ENCODE results near the gene IQSEC3.
"Not testable (repeated sequence)": the region's sequence is repeated elsewhere in the genome, so short reads cannot be mapped to it uniquely, and the experiment has no call there.

The IQSEC3 gene

GRCh38 chr12:113347-113746, 46.8 kb downstream of the IQSEC3 start:
- DNase-seq, result no peak

GRCh38 chr12:114626-115211, 48.2 kb downstream of the IQSEC3 start:
- DNase-seq, result no peak

GRCh38 chr12:115518-115917, 49.0 kb downstream of the IQSEC3 start:
- DNase-seq, result no peak

DNA sequence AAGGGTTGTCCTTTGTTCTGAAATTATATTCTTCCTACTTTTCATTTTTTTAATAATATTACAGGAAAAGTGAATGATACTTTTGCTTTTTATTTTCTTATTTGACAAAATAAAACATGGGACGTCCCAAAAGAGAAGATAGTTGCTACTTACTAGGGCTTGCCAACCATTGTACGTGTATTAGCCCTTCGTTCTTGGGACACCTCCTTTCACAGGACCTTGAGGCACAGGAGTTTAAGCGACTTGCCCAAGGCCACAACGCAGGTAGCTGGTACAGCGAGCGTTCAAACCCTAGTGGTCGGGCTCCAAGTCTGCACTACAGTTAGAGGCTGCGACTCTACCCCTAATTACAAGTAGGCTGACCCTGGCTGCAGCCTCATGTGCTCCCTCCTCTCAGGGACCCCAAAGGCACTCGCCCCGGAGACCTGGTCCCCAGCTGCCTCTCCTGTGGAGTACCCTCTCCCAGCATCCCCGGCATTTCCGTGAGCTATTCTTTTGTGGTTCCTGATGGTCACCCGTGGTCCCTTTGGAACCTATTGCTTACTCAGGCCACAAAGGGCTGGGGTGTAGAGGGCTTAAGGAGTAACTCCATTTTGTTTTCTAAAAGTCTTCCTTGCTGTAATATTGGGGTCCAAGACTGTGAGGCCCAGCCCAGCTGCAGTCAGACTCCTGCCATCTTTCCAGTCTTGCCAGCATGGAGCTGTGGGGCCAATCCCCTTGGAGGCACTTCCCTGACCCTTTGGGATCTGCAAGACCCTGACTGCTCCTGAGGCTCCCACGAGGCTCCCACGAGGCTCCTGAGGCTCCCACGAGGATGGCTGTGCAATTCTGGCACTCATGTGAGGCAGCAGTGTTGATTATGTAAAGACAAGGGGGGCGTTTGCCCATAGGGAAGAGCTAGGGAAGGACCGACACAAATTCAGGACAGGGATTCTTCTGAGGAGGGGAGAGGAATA, 49.7 kb downstream of the IQSEC3 start:
- DNase-seq, result no peak

DNA sequence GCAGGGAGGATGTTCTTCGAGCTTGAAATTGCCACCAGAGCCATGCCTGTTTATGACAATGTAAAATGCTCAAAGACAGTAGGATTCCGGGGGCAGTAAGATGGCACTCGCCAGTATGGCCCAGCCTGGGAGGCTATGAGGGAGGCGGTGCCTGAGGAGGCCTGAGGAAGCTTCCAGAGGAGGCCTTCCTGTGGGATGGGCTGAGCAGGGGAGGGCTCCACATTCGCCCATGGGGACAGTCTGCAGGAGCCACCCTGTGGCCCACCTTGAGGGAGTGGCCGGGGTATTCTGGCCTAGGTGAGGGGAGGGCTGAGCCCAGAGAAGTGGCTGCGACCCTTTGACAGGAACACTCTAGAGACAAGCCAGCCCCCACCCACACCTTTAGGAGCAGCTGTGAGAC, 50.7 kb downstream of the IQSEC3 start:
- DNase-seq, result no peak

DNA sequence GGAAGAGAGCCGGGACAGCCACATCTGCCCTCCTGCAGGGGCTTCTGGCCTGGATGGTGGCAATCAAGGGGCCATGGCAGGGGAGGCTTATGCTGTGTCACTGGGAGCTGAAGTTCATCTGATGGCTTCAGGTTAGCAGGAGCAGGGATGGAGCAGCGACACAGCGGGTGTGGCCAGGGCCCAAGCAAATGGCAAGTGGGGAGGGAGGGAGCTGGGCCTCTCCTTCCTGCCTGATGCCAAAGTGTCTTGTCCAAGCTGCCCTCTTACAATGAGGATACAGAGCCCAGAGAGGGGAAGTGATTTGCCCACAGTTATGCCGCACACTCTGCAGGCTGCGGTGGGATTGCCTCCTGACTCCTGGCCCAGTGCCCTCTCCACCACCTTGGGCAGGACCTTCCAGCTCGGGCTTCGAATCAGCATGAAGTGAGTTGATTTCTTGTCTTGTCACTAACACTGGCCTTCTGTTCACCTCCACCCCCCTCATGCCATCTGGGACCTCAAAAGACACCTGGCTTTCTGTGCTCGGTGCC, 51.3 kb downstream of the IQSEC3 start:
- no peak for DNase-seq

DNA sequence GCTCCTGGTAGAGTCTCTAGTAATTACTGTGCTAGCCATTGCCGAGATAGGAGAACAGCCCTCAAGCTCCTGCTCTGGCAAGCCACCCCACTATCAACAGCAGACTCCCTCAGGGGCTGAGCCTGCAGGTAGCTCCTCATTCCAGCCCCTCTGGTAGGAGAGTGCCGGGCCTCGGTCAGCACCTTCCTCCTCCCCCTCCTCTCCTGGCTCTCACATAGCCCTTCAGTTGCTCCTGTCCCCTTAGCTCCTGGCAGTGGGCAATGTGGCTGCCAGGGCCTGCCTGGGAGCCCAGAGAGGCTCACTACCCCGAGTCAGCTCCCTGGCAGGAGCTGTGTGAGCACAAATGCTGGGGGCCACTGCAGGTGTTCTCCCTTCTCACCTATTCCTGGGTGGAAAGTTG, 52.0 kb downstream of the IQSEC3 start:
- DNase-seq, result no peak

GRCh38 chr12:120951-121350, 54.4 kb downstream of the IQSEC3 start:
- DNase-seq, result no peak

DNA sequence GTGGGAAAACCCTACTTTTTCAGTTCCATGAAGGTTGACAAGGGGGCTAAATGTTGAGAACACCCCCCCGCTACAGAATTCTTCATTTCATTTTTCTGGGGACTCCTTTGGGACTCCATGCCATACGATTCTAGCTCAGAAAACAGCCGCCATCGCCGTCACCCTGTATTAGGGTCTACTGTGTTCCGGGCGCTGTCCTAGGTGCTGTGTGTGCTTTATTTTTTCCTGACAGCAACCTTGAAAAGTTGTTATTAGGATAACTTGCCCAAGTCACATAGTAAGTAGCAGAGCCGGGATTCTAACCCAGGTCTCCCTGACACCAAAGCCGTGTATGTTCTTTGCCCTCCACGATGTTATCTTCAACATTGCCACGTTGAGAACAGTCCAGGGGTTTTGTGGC, 55.1 kb downstream of the IQSEC3 start:
- DNase-seq, result no peak

DNA sequence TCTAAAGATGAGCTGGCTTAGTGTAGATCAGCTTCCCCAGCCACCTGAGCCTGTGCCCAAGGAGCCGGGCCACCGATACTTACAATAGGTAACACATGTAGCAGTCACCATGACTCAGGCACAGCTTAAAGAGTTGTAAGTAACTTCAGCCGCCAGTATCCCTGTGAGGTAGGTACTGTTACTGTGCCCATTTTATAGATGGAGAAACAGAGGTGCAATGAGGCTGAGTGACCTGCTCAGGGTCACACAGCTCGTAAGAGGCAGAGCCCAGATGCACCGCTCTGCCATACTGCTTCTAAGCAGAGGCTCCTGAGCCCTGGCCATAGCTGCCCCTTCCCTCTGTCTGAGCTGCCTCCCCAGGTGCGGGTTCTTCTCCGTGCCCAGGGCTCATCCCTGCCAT, 58.5 kb downstream of the IQSEC3 start:
- DNase-seq, result no peak

GRCh38 chr12:125566-125965, 59.0 kb downstream of the IQSEC3 start:
- DNase-seq, result no peak

DNA sequence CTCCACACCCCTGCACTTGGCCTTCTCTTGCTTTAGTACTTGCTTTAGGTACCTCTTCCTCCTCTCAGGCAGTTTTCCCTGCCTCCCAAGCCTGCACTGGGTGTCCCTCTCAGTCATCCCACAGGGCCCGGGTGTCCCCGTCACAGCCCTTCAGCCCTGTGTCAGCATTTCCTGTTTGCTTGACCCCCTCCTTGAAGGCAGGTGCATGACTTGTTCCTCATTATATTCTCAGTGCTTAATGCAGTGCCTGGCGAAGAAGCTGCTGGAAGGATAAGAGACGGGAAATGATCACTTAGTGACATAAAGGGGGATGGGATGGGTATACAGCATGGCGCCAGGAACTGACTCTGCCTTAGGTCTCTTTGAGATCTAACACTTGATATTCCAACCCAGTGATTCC, 61.5 kb downstream of the IQSEC3 start:
- DNase-seq, result no peak

DNA sequence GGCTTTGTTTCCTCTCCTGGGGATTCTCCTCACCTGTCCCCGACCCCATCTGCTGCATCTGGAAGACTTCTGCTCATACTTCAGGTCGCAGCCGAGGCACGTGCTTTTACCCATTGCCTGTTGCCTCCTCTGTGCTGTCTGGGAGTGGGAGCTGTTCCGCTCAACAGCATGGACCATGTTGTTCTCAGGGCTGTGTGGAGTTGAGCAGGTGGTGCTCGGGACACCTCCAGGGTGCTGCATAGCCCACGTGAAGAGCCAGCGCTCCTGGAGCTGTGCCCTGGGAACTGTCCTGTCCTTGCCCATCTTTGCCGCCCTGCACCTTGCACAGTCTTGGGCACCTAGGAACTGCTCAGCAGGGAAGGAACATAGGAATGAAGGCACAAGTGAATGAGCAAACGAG, 62.4 kb downstream of the IQSEC3 start:
- no peak for DNase-seq

DNA sequence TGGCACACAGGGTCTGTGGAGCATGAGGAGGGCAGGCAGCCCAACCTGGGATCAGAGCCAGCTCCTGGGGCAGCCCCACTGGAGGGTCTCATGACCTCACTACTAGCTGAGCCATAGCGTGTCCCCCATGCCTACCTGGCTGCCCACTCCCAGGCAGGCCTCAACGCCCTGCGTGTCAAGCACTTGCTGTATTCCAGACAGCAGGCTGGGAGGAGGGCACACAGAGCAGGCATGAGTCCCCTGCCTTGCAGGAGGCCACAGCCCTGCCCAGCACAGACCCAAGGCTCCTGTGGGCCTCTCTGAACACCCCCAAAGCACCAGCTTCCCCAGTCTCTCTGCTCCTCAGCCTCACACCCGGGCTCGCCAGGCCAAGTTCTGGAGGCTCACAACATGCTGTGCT, 64.0 kb downstream of the IQSEC3 start:
- DNase-seq, result no peak

DNA sequence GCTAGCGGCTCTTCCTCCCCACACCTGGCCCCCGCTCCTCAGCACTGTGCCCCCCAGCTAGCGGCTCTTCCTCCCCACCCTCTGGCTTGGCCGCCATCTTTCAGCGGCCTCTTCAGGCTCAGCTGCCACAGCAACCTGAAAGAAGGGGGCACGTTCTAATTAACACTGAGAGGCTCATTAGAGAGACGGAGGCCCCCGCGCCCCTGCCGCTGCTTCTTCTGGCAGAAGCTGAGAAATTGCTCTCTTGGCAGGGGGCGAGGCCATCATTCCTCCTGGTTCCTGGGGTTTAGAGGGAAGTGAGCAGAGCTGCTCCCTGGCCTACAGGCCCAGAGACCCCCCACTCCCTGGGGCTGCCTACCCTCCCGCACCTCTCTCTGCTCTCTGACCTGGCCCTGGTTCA, 64.4 kb downstream of the IQSEC3 start:
- no peak for DNase-seq

GRCh38 chr12:131732-132495, 65.3 kb downstream of the IQSEC3 start:
- no peak for DNase-seq

DNA sequence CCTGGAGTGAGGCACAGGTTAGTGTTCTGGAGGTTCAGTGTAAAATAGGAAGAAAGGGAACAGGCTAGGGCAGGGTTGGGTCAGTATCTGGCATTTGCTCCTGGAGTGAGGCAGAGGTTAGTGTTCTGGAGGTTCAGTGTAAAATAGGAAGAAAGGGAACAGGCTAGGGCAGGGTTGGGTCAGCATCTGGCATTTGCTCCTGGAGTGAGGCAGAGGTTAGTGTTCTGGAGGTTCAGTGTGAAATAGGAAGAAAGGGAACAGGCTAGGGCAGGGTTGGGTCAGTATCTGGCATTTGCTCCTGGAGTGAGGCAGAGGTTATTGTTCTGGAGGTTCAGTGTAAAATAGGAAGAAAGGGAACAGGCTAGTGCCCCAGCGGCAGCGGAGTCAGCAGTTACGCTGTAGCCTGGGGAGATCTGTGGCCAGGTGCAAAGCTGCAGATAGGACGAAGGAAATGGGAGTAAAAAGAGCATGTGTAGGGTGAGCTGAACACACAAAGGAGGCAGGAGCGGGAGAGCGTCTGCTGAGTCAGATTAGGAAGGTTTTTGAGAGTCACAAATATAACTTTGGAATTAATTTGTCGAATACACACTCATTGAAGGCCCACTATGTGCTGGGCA, 67.2 kb downstream of the IQSEC3 start:
- not testable (repeated sequence) for DNase-seq

GRCh38 chr12:135138-135537, 68.6 kb downstream of the IQSEC3 start:
- no peak for DNase-seq

DNA sequence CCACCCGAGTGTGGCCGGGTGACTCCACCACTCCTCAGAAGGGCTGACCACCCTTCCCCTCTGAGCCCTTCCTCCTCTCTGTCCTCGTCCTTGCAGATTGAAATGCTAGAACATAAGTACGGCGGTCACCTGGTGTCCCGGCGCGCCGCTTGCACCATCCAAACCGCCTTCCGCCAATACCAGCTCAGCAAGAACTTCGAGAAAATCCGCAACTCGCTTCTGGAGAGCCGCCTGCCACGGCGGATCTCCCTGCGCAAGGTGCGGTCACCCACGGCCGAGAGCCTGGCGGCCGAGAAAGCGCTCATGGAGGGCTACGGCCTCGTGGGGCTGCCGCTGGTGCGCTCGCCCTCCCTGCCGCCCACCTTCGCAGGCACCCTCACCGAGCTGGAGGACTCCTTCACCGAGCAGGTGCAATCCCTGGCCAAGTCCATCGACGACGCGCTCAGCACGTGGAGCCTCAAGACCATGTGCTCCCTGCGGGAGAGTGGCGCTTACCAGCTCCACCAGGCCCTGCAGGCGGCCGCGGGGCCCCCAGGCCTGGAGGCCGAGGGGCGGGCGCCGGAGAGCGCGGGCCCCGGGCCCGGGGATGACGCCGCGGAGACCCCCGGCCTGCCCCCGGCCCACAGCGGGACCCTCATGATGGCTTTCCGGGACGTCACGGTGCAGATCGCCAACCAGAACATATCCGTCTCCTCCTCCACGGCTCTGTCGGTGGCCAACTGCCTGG, 71.8 kb downstream of the IQSEC3 start:
- DNase-seq, result no peak

GRCh38 chr12:138898-139534, 72.4 kb downstream of the IQSEC3 start:
- DNase-seq, result no peak

GRCh38 chr12:139585-139984, 73.0 kb downstream of the IQSEC3 start:
- DNase-seq, result no peak

DNA sequence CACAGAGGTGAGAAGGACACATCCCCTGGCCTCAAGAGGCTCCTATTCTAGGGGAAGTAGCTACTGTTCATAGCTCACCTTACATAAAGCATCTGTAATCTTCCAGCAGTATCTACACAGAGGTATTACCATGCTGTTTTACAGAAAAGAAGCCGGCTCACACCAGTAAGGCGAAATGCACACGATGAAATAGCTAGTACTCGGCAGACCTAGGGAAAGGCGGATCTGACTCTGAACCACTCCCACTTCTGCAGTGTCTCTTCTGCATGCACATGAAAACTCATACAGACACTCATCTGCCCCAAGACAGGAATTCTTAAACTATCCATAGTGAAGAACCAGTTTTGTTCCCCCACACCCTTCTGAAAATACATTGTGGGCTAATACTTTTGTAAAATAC, 73.6 kb downstream of the IQSEC3 start:
- DNase-seq, result no peak

All from central memory CD4-positive, alpha-beta T cell (primary cell).